Gastroesophageal sphincter (tissue), 3 donors: ENCODE results near the gene SCAI.

Experiments used
- CTCF ChIP-seq, 4 experiments: fragments of 200-600 bp in 2 of 4; fragments of 450-650 bp in 2 of 4; sonication (generic) in 1 of 4; IDR thresholded peaks; one replicate each; pipeline ENCODE4 v1.5.1; 2017 to 2019; ENCODE audit warnings: antibody characterized with exemption in 4 of 4, mild to moderate bottlenecking in 2 of 4, moderate library complexity in 2 of 4
- EP300 ChIP-seq: sonication (generic); formaldehyde crosslinking; IDR thresholded peaks from one replicate; pipeline ENCODE4 v1.6.1; 2017; ENCODE audit warnings: antibody characterized with exemption, mild to moderate bottlenecking
- POLR2A ChIP-seq, 2 donors: fragments of 450-650 bp; IDR thresholded peaks; one replicate each; pipeline ENCODE4 v1.6.1; 2017; ENCODE audit warnings: antibody characterized with exemption in 2 of 2, mild to moderate bottlenecking in 2 of 2, moderate library complexity in 1 of 2

- TF ChIP-seq CTCF (IDR thresholded peaks at IDR 0.05) = no peak
- TF ChIP-seq EP300 = no peak
- TF ChIP-seq POLR2A (IDR thresholded peaks at IDR 0.05) = no peak
Measured at GRCh38 chr9:125150349-125151245, 7.3 kb upstream of the SCAI start.
